Central memory CD4-positive, alpha-beta T cell (primary cell): ENCODE measurements around the gene AMBP.

Source experiments
- DNase-seq: peaks from one replicate; pipeline ENCODE4 v3.0.0; 2022

The AMBP gene

GRCh38 chr9:114071197-114071795 is 6.8 kb downstream of the AMBP start:
- no peak for DNase-seq

DNA sequence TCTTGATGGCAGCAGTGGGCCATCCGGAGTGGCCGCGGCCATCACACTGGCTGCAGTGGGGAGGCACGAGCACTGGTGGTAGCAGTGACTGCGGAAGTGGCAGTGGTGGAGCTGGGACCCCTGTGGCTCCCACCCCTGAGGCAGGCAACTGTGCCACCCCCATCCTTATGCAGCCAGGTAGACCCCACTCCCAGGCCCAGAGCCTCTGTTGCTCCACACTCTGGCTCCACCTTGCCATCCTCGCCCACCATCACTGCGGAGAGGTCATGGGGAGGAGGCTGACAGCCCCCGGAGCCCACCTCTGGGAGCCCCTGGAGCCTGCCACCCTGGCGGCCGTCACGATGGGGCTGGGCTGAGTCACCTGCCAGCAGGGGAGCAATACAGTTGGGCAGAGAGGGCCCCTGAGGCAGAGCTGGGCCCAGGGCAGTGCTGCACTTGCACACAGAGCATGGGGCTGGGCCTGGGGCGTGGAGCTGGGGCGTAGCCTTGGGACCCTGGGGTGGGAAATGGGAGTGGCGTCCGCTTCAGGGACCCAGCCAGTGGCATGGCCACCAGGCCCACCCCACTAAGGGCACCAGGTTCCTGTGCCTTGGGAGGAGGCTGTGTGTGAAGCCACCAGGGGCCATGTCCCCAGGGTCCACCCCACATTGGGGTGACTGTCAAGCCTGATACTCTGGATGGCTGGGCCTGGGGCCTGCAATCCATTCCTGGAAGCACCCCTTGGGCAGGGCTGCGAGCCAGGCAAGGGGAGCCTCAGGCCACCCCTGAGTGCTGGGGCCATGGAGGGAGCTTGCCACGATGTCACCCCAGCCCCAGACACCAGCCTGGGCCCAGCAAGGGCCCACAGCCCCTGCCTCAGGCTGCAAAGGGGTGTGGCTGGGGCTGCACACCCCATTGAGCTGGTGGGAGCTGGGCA is 7.7 kb downstream of the AMBP start:
- DNase-seq: no peak

DNA sequence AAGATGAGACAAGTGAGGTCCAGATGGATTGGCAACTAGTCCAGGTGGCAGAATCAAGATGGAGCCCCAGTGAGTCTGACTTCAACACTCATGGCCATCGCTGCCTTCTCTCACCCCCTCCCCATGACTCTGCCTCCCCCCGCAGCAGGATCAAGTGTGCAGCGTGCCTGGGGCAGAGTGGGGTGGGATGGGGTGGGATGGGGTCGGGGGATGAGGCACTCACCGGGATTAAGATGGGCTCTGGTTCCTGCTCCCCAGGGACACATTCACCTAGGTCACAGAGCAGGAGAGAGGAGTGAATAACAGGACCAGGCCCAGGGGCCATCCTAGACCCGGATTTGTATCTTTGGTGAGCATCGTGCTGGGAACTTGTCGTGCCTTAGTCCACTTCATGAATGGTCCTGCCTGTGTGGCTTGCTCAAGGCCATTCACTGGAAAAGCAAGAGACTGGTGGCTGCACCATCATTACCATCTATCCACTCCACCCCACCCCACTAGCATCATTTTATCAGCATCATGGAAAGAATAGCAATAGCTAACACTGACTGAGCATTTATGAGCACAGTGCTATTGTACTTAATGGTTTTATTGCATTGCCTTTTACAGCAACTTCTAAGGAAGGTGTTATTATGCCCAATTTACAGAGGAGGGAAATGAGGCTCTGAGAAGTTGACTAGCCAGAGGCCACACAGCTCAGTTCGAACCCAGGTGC is 8.5 kb downstream of the AMBP start:
- DNase-seq: no peak

DNA sequence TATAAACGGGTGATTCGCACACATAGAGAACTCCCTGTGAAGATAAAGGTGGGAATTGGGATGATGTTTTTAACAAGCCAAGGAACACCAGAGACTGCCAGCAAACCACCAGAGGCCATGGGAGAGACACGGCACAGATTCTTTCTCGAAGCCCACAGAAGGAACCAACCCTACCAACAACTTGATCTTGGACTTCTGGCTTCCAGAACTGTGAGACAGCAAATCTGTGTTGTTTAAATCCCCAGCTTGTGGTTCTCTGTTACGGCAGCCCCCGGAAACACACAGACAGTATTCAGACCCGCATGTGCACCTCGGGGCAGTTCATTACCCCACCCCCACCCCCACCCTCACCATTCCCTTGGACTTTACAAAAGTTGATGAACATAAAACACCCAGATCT is 12.8 kb downstream of the AMBP start:
- DNase-seq: no peak

GRCh38 chr9:114061830-114062474 is 16.1 kb downstream of the AMBP start:
- DNase-seq: no peak

DNA sequence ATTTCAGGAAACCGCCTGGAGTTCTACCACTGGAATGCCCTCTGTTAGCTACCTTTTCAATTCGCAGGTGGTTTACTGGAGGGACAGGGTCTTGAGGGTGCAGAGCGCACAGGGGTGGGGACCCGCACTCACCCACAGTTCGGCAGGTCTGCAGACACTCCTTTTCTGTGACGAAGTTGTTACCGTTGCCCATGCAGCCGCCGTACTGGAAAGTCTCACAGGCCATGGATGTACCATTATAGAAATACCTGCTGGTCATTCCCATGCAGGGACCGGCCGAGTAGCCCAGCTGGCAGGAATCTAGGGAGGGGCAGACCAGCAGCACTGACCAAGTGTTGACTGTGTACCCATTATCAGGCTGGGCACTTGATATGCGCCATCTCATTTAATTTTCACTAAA is 16.8 kb downstream of the AMBP start:
- DNase-seq: no peak

DNA sequence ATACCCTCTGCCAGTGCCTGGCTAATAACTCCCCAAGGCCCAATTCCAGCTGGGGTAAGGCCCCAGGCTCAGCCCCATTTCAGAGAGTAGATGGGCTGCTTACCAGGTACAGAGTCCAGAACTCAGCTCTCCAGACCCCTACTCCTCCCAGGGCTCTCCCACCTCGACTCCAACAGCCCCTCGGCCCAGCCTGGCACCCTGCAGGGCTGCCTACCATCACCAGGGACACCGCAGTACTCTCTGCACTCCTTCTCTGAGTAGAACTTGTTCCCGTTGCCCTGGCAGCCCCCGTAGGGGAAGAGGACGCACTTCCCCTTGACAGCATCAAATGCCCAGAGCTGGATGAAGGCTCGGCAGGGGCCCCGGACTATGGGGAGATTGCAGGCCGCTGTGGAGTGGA is 17.4 kb downstream of the AMBP start:
- DNase-seq: no peak

GRCh38 chr9:114060070-114060469 is 18.0 kb downstream of the AMBP start:
- DNase-seq: no peak

- no peak for DNase-seq
These were observed 18.9 kb downstream of the AMBP start for GRCh38 chr9:114059047-114059803.

DNA sequence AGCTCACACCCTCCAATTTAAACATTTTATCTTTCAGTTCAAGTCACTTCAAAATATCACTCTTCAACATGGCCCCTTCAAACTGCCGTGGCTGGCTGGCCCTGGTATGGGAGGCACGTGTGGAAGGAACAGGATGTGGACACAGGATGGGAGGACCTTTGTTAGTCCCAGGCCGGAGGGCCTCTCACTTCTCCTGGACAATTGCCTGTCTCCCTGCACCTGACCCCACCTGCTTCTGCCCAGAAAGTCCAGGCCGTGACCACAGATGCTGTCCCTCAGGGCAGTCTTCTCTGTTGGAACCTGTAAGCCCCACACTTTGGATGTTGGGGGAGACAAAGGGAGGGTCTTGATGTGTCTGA is 19.4 kb downstream of the AMBP start:
- DNase-seq: no peak

DNA sequence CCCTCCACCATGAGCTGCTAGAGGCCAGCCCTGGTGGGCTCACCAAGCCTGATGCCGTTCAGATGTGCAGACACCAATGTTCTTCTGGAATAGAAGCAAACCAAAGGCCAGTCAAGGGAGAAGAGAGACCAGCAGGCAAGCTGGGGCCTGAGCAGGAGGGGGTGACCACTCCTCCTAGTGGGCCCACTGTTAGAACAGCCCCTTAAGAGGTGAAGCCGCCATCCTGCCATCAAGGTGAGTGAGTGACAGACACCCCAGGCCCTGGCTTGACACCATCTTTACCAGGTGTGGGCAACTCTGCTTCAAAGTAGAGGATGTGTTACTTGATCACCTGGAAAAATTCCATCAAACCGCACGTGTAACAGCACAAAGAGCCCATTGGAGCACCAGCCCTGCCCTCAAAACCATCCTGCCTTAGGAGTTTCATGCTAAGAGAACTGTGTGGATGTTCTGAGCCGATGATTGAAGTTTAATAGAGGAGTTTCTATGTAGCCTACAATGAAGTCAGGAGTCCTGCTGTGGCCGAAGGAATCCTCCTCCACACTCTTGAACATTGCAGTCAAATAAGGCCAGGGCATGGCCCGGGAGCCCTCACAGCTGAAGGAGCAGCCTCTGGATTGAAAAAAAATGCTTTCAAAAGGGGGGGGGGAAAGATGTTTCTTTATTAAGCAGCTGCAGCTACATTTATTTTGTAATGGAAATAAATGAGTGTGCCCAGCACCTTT is 20.8 kb downstream of the AMBP start:
- no peak for DNase-seq

DNA sequence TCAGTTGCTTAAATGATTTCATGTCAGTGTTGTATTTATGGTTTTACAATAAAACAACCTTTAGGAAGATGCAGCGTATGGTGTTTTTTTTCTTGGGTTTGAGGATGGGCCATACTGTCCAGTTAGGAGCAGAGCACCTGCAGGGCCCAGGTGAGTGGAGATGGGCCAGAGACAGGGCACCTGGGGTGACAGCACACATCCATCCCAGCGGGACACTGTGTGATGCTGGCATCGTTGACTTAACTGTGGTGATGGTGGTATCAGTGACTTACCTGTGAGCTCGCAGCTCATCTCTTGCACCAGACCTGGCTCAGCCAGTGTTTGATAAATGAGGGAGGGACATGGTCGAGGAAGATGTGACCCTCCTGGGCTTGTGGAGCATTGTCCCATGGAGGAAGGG is 21.6 kb downstream of the AMBP start:
- no peak for DNase-seq

- no peak for DNase-seq
These were observed 22.2 kb downstream of the AMBP start for GRCh38 chr9:114055894-114056293.

- DNase-seq: no peak
These were observed 23.0 kb downstream of the AMBP start for GRCh38 chr9:114055061-114055460.

DNA sequence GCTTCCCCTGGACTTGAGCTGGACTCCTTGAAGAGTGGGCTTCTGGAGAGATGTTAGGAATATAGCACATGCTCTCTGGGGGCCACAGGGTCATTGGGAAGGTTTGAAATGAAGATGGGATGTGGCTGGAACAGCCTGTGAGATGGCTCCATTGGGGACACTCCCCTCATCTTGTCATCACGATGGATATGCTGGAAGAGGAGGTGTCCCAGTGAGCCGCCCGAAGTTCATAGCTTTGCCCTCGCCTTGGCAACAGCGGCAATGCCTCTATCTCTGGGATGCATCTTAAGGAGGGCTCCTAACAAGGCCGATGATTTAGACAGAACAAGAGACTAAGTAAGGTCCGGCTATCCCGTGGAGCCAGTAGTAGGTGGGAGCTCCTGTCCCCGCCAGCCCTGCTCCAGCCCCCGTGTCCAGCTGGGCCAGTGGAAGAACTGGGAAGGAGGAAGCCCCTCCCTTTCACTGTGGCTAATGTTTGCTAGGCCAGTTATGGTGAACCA is 23.9 kb downstream of the AMBP start:
- no peak for DNase-seq

- no peak for DNase-seq
These were observed 24.7 kb downstream of the AMBP start for GRCh38 chr9:114053246-114054005.

DNA sequence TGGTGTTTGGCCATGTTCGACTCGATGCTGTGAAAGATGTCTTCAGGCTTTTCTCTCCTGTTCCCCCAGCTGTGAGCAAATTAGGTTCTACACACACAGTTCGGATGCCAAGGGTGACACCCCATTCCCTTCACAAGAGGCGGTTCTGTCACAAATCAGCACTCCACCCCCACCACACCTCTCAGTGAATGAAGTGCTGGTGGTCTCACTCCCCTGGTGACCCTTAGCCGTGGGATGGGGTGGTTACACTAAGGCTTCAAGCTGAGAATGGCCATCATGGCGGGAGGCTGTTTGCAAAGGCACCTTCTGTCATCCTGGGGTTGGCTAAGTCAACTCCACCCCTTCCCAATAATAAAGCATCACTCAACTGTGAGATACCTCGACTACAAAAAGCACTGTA is 26.4 kb downstream of the AMBP start:
- no peak for DNase-seq

DNA sequence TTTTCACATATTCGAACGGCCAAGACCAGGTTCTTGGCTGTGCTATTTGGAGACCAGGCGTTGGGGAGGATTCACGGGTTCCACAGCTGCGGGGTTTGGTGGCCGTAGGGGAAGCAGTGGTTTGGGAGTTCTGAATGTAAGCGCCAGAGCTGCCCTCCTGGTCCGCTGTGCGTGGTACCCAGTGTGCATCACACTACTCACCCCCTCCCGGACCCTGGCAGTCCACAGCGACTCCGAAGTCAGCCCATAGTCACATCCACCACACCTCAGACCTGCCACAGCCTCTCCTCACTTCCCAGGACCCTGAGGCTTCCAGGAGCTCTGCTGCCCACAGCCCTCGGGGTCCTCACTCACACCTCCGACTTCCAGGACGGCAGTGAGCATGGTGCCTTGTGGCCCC is 26.8 kb downstream of the AMBP start:
- DNase-seq: no peak

DNA sequence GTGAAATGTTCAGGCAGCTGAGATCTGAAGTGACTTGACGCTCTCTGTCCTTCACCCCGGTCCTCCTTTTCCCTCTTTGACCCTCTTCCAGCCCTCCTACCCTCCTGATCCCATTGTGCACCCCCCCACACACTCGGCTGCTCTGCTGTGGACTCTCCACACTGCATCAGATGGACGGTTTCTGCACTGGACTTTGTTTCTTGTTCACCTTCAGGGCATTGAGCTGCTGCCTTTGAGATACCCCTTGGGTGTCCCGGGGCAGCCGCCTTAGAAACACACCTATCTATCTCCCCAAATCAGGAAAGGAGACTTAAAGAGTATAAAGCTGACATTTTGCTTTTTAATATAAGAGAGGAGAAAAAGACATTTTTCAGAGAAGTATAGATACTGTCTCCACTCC is 27.5 kb downstream of the AMBP start:
- no peak for DNase-seq

DNA sequence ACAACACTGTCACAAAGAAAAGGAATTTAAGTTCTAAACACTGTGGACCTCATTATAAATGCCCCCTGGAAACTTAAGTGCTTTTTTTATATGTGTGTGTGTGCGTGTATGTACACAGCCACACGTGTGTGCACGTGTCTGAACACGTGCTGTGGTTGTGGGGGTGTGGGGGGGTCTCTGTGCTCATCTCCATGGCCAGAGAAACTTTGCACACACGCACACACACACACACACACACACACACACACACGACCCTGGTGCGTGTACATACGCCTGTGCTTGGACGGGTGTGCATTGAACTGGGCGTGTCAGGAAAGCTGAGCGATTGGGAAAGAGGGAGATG is 27.9 kb downstream of the AMBP start:
- no peak for DNase-seq
